Raji (cell line): ENCODE measurements around the gene TRAF3.

ENCODE experiments used
- POLR2A ChIP-seq: IDR thresholded peaks from 2 replicates; pipeline ENCODE4 v1.6.1; 2011; ENCODE audit warnings: low read depth, low read length, control low read depth; ENCODE audit not compliant: insufficient read depth

The TRAF3 gene

DNA sequence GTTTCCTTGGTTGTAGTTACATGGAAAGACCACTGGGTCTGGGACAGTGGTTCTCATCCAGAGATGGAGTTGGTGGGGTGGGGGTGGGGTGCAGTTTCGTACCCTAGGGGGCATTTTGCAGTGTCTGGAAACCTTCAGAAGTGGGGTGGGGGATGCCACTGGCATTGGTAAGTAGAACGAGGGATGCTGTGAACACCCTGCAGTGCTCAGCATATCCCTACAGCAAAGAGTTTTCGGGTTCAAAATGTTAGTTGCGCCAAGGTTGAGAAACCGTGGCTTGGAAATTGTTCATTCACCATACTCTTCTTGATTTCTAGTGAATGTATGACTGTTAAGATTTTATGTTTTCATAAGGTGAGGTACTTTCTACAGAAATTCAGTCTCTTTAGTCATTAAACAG, 28.7 kb downstream of the TRAF3 start:
- no peak for TF ChIP-seq POLR2A

DNA sequence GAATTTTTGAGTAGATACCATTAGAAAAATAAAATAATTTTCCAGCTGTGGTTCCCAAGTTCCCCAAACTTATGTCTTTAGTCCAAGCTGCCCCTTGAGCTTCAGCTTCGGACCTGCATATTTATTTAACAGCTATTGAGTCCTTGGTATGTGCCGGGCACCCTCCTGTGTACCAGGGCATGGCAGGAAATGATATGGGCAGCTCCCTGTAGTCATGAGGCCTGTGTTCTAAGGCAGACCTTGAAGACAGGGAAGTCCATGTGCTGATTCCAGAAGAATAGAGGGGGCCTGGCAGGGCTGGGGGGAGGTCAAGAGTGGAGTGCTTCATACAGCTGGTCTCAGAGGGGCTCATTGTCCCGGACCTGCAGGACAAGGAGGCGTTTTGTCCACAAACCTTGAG, 29.2 kb downstream of the TRAF3 start:
- TF ChIP-seq POLR2A, result no peak

DNA sequence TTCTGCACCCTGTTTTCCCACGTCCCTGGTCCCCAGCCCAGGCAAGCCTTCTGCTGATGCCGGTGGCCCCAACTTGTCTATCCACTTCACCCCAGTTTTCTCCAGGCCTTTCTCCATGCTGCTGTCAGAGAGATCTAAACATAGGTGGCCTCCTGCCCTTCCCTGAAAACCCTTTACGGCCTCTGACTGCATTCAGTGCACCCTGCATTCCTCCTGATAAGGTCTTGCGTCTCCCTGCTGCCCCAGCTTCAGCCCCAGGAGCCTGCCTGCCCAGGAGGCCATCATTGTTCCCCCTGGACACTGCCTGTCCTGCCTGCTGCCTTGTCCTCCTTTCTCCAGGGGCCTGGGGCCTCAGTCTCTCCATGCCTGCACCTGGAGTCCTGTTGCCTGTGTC, 29.8 kb downstream of the TRAF3 start:
- TF ChIP-seq POLR2A, result no peak

DNA sequence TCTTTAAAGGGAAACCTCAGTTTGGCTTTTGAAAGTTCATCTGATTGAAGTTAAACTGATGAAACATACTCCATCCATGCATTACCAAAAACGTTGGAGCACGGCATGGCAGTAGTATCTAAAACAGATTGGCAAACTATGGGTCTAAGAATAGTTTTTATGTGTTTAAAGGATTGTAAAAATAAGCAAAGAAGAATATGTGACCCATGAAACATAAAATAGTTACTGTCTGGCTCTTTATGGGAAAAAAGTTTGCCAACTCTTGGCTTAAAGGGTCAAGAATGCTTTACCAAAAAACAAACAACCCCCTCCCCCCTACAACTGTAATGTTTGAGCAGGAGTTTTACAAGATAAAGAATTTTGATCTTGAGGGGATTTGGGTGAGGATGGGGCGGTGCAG, 32.6 kb downstream of the TRAF3 start:
- TF ChIP-seq POLR2A, result no peak

DNA sequence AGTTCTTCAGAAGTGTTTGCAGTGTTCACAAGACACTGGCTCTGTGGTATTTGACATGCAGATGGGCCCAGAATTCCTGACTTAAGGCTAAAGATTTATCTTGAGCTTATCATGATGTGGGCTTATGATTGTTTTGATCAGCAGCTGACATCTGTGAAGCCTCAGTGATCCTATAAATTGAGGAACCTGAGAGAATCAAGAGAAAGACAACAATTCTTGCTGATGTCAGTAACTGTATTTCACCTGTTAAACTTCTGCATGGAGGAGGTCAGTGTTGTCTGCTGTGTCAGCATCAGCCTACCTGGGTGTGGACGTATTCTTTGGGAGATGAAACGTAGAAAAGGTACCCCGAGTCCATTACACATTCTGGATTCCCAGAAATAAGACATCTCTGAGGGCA, 33.3 kb downstream of the TRAF3 start:
- TF ChIP-seq POLR2A, result no peak

DNA sequence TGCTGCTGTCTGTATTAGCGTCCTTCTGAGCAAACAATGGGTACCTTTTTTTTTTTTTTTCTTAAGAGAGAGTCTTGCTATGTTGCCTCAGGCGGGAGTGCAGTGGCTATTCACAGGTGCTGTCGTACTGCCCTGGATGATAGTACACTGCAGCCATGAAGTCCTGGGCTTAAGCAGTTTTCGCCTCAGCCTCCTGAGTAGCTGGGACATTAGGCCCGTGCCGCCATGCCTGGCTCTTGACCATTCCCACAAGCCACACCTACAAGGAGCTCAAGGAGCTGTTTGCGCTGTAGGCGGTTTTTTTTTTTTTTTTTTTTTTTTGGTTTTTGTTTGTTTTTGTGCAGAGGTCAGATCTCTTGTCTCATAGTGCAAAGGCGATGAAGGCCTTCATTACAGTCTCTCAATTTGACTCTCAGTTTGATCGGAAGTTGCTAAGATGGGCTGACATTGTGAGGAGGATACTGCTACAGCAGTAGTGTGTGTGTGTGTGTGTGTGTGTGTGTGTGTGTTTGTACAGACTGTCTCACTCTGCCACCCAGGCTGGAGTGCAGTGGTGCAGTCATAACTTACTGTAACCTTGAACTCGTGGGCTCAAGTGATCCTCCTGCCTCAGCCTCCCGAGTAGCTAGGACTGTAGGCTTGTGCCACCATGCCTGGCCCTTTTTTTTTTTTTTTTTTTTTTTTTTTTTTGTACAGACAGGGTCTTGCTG, 34.2 kb downstream of the TRAF3 start:
- TF ChIP-seq POLR2A, result no peak

DNA sequence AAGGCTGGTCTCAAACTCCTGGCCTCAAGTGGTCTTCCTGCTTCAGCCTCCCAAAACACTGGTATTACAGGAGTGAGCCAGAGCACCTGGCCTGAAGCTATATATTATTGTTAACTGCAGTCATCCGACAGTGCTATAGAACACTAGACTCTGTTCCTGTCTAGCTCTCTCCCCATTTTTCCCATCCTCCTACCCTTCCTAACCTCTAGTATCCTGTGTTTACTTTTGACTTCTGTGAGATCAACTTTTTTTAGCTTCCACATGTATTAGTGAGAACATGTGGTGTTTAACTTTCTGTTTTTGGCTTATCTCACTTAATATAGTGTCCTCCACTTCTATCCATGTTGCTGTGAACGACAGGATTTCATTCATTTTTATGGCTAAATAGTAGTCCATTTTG, 34.7 kb downstream of the TRAF3 start:
- no peak for TF ChIP-seq POLR2A

DNA sequence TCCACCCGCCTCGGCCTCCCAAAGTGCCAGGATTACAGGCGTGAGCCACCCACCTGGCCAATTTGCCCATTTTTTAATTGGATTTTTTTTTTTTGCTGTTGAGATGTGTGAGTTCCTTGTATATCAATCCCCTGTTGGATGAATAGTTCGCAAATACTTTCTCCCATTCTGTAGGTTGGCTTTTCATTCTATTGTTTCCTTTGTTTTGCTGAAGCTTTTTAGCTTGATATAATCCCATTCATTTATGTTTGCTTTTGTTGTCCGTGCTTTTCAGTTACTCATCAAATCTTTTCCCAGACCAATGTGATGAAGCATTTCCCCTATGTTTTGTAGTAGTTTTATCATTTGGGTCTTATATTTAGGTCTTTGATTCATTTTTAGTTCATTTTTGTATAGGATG, 36.4 kb downstream of the TRAF3 start:
- no peak for TF ChIP-seq POLR2A

DNA sequence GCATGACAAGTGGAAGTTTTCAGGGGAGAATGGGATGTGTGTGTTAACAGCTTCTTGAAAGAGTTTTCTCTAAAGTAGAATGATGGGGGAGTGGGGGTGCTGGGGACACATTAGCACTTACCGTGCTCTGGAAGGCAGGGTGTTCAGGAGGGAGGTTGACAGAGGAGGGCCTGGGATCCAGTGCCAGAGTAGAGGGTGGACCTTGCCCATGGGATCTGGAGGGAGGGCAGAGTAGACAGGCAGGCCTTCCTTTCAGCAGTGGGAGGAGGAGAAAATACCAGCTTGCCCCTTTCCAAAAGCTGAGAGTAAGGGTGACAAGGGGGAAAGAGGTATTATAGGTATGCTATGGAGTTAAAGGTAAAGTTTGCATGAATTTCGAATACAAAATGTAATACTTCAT, 40.1 kb downstream of the TRAF3 start:
- no peak for TF ChIP-seq POLR2A

DNA sequence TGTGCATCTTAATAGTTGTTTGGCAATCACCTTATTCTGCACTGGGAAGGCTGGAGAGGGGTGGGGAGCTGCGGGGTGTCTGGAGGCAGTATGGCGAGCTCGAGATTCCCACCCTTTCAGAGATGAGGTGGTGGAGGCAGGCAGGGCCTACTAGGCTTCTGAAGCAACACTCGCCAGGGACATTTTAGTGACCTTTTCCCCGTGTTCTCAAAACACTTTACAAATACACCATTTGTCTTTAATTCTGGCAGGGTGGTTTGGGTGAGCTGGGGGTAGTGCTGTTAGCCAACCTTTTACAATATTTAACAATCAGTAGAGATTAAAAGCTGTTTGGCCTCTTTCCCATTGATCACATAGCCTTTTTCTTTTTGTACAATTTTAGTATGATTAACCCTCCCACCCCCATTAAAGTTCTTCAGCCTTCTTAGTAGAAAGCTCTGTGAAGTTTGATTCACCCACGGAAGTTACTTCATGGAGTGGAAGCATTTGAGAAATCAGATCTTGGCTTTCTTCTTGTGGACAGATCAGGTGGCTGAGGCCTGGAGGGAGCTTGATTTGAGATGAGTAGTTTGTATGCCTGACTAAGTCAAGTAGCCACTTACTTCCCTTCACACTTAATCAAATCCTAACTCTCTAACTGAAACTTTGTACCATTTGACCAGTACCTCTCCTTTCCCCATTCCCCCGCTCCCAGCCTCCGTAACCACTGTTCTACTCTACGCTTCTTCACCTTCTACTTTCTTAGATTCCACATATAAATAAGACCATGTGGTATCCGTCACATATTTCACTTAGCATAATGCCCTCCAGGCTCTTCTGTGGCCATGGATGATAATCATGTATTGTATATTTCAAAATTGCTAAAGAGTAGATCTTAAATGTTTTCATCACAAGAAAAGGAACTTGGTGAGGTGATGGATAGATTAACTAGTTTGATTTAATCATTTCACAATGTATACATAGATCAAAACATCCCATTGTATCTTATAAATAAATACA, 41.0 kb downstream of the TRAF3 start:
- TF ChIP-seq POLR2A, result no peak

DNA sequence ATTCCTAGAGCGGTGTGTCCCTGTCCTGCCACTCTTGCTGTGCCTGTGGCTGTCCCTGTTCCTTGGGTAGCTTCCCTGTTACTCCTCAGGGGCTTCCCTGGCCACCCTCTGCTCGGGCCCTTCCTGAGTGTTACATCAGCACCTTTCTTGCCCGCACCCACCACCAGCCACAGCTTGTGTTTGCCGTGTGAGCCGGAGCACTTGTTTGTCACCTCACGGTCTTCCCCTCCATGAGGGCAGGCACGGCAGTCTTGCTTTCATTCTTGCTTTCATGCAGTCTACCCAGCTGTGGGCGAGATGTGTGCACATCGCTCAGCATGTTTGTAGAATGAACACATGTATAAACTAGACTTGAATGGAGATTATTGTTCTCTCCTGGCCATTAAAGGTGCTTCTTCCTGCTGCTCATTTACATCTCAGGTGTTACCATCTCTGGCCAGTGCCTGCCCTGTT, 42.0 kb downstream of the TRAF3 start:
- 0 out of 2 replicates have a peak, but pooled peaks have one; percentile 22 for TF ChIP-seq POLR2A

DNA sequence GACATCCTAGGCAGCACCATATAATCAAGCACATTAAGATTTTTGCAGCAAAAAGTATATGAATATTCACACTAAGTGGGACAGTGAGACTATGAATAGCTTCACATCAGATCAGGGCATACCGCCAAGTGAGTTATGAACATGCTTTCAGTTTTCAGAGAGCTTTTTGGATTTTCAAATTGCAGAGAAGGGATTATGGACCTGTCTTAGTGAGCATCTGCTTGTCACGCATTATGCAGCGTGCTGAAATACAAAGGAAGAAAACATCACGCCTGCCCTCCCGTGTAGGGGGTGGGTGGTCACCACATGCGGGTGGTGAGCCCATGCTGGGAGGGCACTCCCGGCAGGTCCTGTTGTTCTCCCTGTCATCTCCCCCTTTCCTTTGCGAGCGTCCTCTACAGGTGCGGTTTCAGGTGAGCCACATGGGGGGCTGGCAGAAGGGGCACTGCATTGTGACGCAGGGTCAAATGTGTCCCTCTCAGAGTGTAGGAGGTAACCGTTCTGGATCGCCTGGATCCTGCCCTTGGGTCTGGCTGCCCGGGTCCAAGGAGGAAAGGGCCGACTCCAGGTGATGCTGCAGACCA, 42.6 kb downstream of the TRAF3 start:
- no peak for TF ChIP-seq POLR2A

DNA sequence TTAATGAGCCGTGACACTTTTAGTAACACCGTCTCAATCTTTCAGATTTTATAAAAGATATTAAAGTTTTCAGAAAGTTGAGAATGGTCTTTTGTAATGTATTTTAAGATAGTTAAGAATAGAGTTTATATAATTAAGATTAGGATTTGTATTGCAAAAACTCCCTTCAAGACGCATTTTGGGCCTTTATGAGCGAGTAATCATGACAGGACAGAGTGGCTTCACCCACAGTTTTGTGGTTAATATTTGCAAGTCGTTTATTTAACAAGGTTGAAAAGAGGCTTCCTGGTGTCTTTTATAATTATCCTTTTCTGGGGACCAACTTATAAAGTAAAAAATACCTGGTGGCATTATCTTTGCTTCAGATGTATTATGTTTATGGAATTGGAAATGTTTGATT, 44.0 kb downstream of the TRAF3 start:
- TF ChIP-seq POLR2A, result no peak

DNA sequence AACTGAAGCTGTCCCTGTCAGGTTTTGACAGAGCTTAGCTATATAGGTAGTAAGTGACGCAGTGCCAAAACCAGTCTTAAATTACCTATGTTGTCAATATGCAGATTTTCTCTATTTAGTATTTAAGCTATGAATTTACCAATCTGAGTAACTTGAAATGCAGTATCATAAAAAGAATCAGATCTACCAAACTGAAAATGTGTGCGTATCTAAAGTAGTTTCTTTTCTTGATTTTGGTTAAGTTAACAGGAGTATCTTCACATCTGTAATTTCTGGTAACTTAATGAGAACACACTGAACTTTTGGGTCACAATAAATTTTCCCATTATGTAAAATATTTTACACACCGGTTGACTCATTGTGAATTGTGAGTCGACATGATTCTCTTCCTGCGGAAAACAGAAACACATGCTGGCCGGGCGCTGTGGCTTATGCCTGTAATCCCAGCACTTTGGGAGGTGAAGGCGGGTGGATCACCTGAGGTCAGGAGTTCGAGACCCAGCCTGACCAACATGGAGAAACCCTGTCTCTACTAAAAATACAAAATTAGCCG, 45.1 kb downstream of the TRAF3 start:
- no peak for TF ChIP-seq POLR2A

DNA sequence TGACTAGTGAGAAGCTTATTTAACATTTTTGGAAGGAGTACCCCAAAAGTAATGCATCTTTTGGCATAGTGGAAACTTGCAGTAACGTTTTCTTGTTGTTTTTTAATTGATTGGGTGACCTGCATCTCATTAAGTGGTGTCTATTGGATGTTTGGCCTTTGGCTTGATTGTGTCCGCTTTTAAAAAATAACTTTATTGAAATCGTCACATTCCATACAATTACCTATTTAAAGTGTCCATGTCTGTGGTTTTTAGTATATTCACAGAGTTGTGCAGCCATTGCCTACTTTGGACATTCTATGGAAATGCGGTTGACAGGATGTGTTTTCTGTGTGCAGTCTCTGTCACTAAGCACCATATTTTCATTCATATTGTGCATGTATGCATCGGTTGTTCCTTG, 46.3 kb downstream of the TRAF3 start:
- no peak for TF ChIP-seq POLR2A
